Panc1 (cell line): ENCODE measurements around the gene CLIC6.
A peak's percentile ranks its signal among the peaks of the same experiment; 100 is the strongest.

ENCODE experiments used
- CTCF ChIP-seq: fragments of 450-650 bp; IDR thresholded peaks from 2 replicates; pipeline ENCODE4 v1.5.1; 2017; ENCODE audit warnings: mild to moderate bottlenecking
- POLR2AphosphoS5 ChIP-seq: IDR thresholded peaks from 2 replicates; pipeline ENCODE4 v1.6.1; 2012; ENCODE audit warnings: mild to moderate bottlenecking, low read depth, low read length, moderate library complexity
- SIN3A ChIP-seq: IDR thresholded peaks from 2 replicates; pipeline ENCODE4 v1.6.1; 2012; ENCODE audit warnings: low read depth, mild to moderate bottlenecking, low read length, moderate library complexity, borderline replicate concordance; ENCODE audit not compliant: insufficient read depth

- TF ChIP-seq SIN3A (no peak), CTCF (peak; percentile 71), POLR2AphosphoS5 (no peak)
These were observed 54.0 kb downstream of the CLIC6 start for GRCh38 chr21:34722684-34723300.
